Astrocyte (in vitro differentiated cells and primary cell): Measurements from ENCODE around the gene NF2. TPM values are rescaled to one million over a fixed set of nuclear protein-coding genes. Genes with fewer than 3 reads are reported as not detected.

Experiments used
- DNase-seq: peaks from one replicate; pipeline ENCODE4 v3.0.0-alpha.2; 2010; ENCODE audit warnings: low read depth
- FAIRE-seq: peaks from 2 replicates; lab custom pipeline; 2011; peaks lifted over from hg19 to GRCh38; lab: Jason Lieb, UNC
- H2AFZ ChIP-seq: 2 replicates; pipeline ENCODE4 v1.6.0; 2012; ENCODE audit warnings: low read depth, low read length, inconsistent platforms
- H3K27ac ChIP-seq: 2 replicates; pipeline ENCODE4 v1.5.1; 2011; ENCODE audit warnings: low read depth, low read length, inconsistent platforms
- H3K27me3 ChIP-seq: 2 replicates; pipeline ENCODE4 v1.6.0; 2011; ENCODE audit warnings: low read length, inconsistent platforms; ENCODE audit not compliant: insufficient read depth
- H3K36me3 ChIP-seq: 2 replicates; pipeline ENCODE4 v1.5.1; 2011; ENCODE audit warnings: low read length, inconsistent platforms; ENCODE audit not compliant: insufficient read depth
- H3K4me1 ChIP-seq: 2 replicates; pipeline ENCODE4 v1.5.1; 2011; ENCODE audit warnings: low read length, inconsistent platforms; ENCODE audit not compliant: insufficient read depth
- H3K4me2 ChIP-seq: 2 replicates; pipeline ENCODE4 v1.6.0; 2012; ENCODE audit warnings: low read length, inconsistent platforms
- H3K4me3 ChIP-seq: 2 replicates; pipeline ENCODE4 v1.5.1; 2011; ENCODE audit warnings: low read depth, mild to moderate bottlenecking, low read length, inconsistent platforms; ENCODE audit not compliant: insufficient read depth
- H3K79me2 ChIP-seq: 2 replicates; pipeline ENCODE4 v1.6.0; 2012; ENCODE audit warnings: mild to moderate bottlenecking, low read length, inconsistent platforms; ENCODE audit not compliant: insufficient read depth
- H3K9ac ChIP-seq: 2 replicates; pipeline ENCODE4 v1.6.0; 2012; ENCODE audit warnings: mild to moderate bottlenecking, low read length, inconsistent platforms
- H3K9me3 ChIP-seq: 2 replicates; pipeline ENCODE4 v1.5.1; 2012; ENCODE audit warnings: low read depth, mild to moderate bottlenecking, low read length, inconsistent platforms; ENCODE audit not compliant: insufficient read depth
- H4K20me1 ChIP-seq: 2 replicates; pipeline ENCODE4 v1.6.0; 2012; ENCODE audit warnings: low read length, inconsistent platforms; ENCODE audit not compliant: insufficient read depth
- H3K27ac Mint-ChIP-seq: one replicate; pipeline ENCODE4 v1.8.0; 2021; ENCODE audit warnings: mild to moderate bottlenecking, mixed read lengths; ENCODE audit not compliant: unreplicated experiment
- H3K27me3 Mint-ChIP-seq: one replicate; pipeline ENCODE4 v1.8.0; 2021; ENCODE audit warnings: low read depth, mixed read lengths; ENCODE audit not compliant: unreplicated experiment
- H3K36me3 Mint-ChIP-seq: one replicate; pipeline ENCODE4 v1.8.0; 2021; ENCODE audit warnings: low read depth, mixed read lengths; ENCODE audit not compliant: unreplicated experiment
- H3K4me1 Mint-ChIP-seq: one replicate; pipeline ENCODE4 v1.8.0; 2021; ENCODE audit warnings: low read depth, mixed read lengths; ENCODE audit not compliant: unreplicated experiment
- H3K4me3 Mint-ChIP-seq: one replicate; pipeline ENCODE4 v1.8.0; 2021; ENCODE audit warnings: mild to moderate bottlenecking, moderate library complexity, mixed read lengths; ENCODE audit not compliant: unreplicated experiment
- H3K9me3 Mint-ChIP-seq: one replicate; pipeline ENCODE4 v1.8.0; 2021; ENCODE audit warnings: mild to moderate bottlenecking, mixed read lengths; ENCODE audit not compliant: unreplicated experiment
- CTCF ChIP-seq: IDR thresholded peaks from 2 replicates; pipeline ENCODE4 v1.5.1; 2011; ENCODE audit warnings: low read depth, mild to moderate bottlenecking, inconsistent platforms, low read length, moderate library complexity; ENCODE audit not compliant: insufficient read depth
- EZH2 ChIP-seq: IDR thresholded peaks from 2 replicates; pipeline ENCODE4 v1.6.1; 2012; ENCODE audit warnings: mild to moderate bottlenecking, low read length, inconsistent platforms; ENCODE audit not compliant: insufficient read depth
- total RNA-seq: library from RNA; stranded (reverse); gene quantifications from 2 replicates; pipeline ENCODE4 v1.2.1, GENCODE V29; 2021

Gene NF2
- total RNA-seq, 1 donor from 2014 or later = 93.4 TPM

- Histone ChIP-seq H3K36me3 (peaks cover 52% of the 10 kb centered on the region), H2AFZ (no peak overlapping the region), H3K4me2 (peak overlapping the region; percentile 19), H3K9ac (no peak overlapping the region), H3K4me1 (peaks cover 16% of the 10 kb centered on the region), H3K27ac (peak overlapping the region; percentile 36), H3K79me2 (no peaks in the 10 kb centered on the region), H3K27me3 (no peaks in the 10 kb centered on the region), H4K20me1 (peaks cover 21% of the 10 kb centered on the region), H3K9me3 (no peaks in the 10 kb centered on the region), H3K4me3 (no peak overlapping the region)
- FAIRE-seq (no peak), DNase-seq (peak; percentile 24)
- Mint-ChIP-seq H3K27ac (no peak overlapping the region), H3K36me3 (peaks cover 14% of the 10 kb centered on the region), H3K9me3 (no peaks in the 10 kb centered on the region), H3K4me1 (peaks cover 17% of the 10 kb centered on the region), H3K27me3 (no peaks in the 10 kb centered on the region), H3K4me3 (no peak overlapping the region)
- TF ChIP-seq EZH2 (no peak), CTCF (no peak)
These were observed 57.9 kb downstream of the NF2 start for GRCh38 chr22:29661336-29661735.

GRCh38 chr22:29663180-29663821 is 59.9 kb downstream of the NF2 start:
- DNase-seq (peak; percentile 71), FAIRE-seq (no peak)
- peaks cover 13% of the 10 kb centered on the region for H3K4me1 Mint-ChIP-seq
- no peak overlapping the region for H3K4me3 Mint-ChIP-seq
- H3K9ac ChIP-seq = no peak overlapping the region
- no peak overlapping the region for H2AFZ ChIP-seq
- peaks cover 16% of the 10 kb centered on the region for H3K4me1 ChIP-seq
- peaks cover 21% of the 10 kb centered on the region for H4K20me1 ChIP-seq
- H3K27ac Mint-ChIP-seq = no peak overlapping the region
- peaks cover 14% of the 10 kb centered on the region for H3K36me3 Mint-ChIP-seq
- H3K27me3 ChIP-seq = no peaks in the 10 kb centered on the region
- no peak overlapping the region for H3K27ac ChIP-seq
- H3K4me2 ChIP-seq = no peak overlapping the region
- no peaks in the 10 kb centered on the region for H3K9me3 Mint-ChIP-seq
- H3K36me3 ChIP-seq = peaks cover 56% of the 10 kb centered on the region
- H3K9me3 ChIP-seq = no peaks in the 10 kb centered on the region
- no peaks in the 10 kb centered on the region for H3K79me2 ChIP-seq
- no peaks in the 10 kb centered on the region for H3K27me3 Mint-ChIP-seq
- TF ChIP-seq EZH2 (no peak), CTCF (no peak)
- H3K4me3 ChIP-seq = no peak overlapping the region

- peaks cover 16% of the 10 kb centered on the region for H3K4me1 ChIP-seq
- DNase-seq = no peak
- Mint-ChIP-seq H3K27me3 (no peaks in the 10 kb centered on the region), H3K4me1 (peaks cover 10% of the 10 kb centered on the region), H3K9me3 (no peaks in the 10 kb centered on the region), H3K27ac (no peak overlapping the region), H3K4me3 (no peak overlapping the region), H3K36me3 (peaks cover 22% of the 10 kb centered on the region)
- peaks cover 62% of the 10 kb centered on the region for H3K36me3 ChIP-seq
- H3K4me2 ChIP-seq = no peak overlapping the region
- no peak for FAIRE-seq
- H3K9ac ChIP-seq = no peak overlapping the region
- no peak overlapping the region for H2AFZ ChIP-seq
- H3K27me3 ChIP-seq = no peaks in the 10 kb centered on the region
- H3K27ac ChIP-seq = no peak overlapping the region
- H3K79me2 ChIP-seq = peaks cover 2% of the 10 kb centered on the region
- no peak overlapping the region for H3K4me3 ChIP-seq
- TF ChIP-seq CTCF (no peak), EZH2 (no peak)
- H3K9me3 ChIP-seq = no peaks in the 10 kb centered on the region
- H4K20me1 ChIP-seq = peaks cover 31% of the 10 kb centered on the region
These were observed 62.1 kb downstream of the NF2 start for GRCh38 chr22:29665486-29665885.
